Brain microvascular endothelial cell (primary cell): Measurements from ENCODE around the gene LDLRAD2.

Source experiments
- DNase-seq: peaks from one replicate; pipeline ENCODE4 v3.0.0-alpha.2; 2020
- H3K27ac ChIP-seq: fragments of 250-450 bp; sonication (Bioruptor Pico); 2 replicates; pipeline ENCODE4 v1.5.1; 2020; ENCODE audit warnings: mild to moderate bottlenecking, moderate library complexity
- H3K27me3 ChIP-seq: fragments of 250-450 bp; sonication (Bioruptor Pico); replicated peaks from 2 replicates; pipeline ENCODE4 v1.5.1; 2020; ENCODE audit warnings: mild to moderate bottlenecking
- H3K36me3 ChIP-seq: fragments of 250-450 bp; sonication (Bioruptor Pico); replicated peaks from 2 replicates; pipeline ENCODE4 v1.5.1; 2020; ENCODE audit warnings: mild to moderate bottlenecking
- H3K4me3 ChIP-seq: 2 replicates; pipeline ENCODE4 v1.5.1; 2011; ENCODE audit warnings: low read depth, mild to moderate bottlenecking, control low read depth, low read length, moderate library complexity
- CTCF ChIP-seq: IDR thresholded peaks from 2 replicates; pipeline ENCODE4 v1.5.1; 2011; ENCODE audit warnings: low read depth, mild to moderate bottlenecking, moderate library complexity, low read length, control low read depth, inconsistent platforms; ENCODE audit errors: missing control alignments
- in situ Hi-C: cut with HindIII; loops from 2 replicates; pipeline ENCODE4 v1.10.0; 2017; ENCODE audit warnings: low sequenced_read_pairs, low pct_ligation_motif_present

The LDLRAD2 gene

GRCh38 chr1:21794656-21795055, 17.4 kb upstream of the LDLRAD2 start:
- no peak overlapping the region for H3K4me3 ChIP-seq
- in situ Hi-C loops = no loop called here
- no peaks in the 10 kb centered on the region for H3K27me3 ChIP-seq
- H3K27ac ChIP-seq = no peak overlapping the region
- TF ChIP-seq CTCF = no peak
- no peaks in the 10 kb centered on the region for H3K36me3 ChIP-seq
- no peak for DNase-seq

GRCh38 chr1:21795075-21795474, 17.0 kb upstream of the LDLRAD2 start:
- in situ Hi-C loops = no loop called here
- Histone ChIP-seq H3K27ac (no peak overlapping the region), H3K36me3 (no peaks in the 10 kb centered on the region), H3K4me3 (no peak overlapping the region), H3K27me3 (no peaks in the 10 kb centered on the region)
- DNase-seq = no peak
- no peak for TF ChIP-seq CTCF

- no peaks in the 10 kb centered on the region for H3K27me3 ChIP-seq
- TF ChIP-seq CTCF = no peak
- H3K27ac ChIP-seq = no peak overlapping the region
- H3K36me3 ChIP-seq = no peaks in the 10 kb centered on the region
- no peak for DNase-seq
- in situ Hi-C loops = no loop called here
- no peak overlapping the region for H3K4me3 ChIP-seq
Observed at GRCh38 chr1:21799730-21800129, 12.3 kb upstream of the LDLRAD2 start.

- Histone ChIP-seq H3K4me3 (no peak overlapping the region), H3K27ac (no peak overlapping the region), H3K27me3 (no peaks in the 10 kb centered on the region), H3K36me3 (no peaks in the 10 kb centered on the region)
- peak; percentile 21 for DNase-seq
- no peak for TF ChIP-seq CTCF
- in situ Hi-C loops = no loop called here
Observed at GRCh38 chr1:21801100-21801499, 11.0 kb upstream of the LDLRAD2 start.

- in situ Hi-C loops = no loop called here
- TF ChIP-seq CTCF = no peak
- Histone ChIP-seq H3K36me3 (no peaks in the 10 kb centered on the region), H3K27me3 (no peaks in the 10 kb centered on the region), H3K4me3 (no peak overlapping the region), H3K27ac (no peak overlapping the region)
- DNase-seq = no peak
Observed at GRCh38 chr1:21804536-21804935, 7.5 kb upstream of the LDLRAD2 start.

- H3K36me3 ChIP-seq = no peaks in the 10 kb centered on the region
- DNase-seq = no peak
- in situ Hi-C loops = no loop called here
- H3K27me3 ChIP-seq = no peaks in the 10 kb centered on the region
- no peak overlapping the region for H3K4me3 ChIP-seq
- TF ChIP-seq CTCF = no peak
- no peak overlapping the region for H3K27ac ChIP-seq
Observed at GRCh38 chr1:21813542-21813941, 1.5 kb downstream of the LDLRAD2 start.
